Thoracic aorta (tissue), 2 donors: ENCODE results near the gene PRKN. TPM values are rescaled to one million over a fixed set of nuclear protein-coding genes. Genes with fewer than 3 reads are reported as not detected.

Source experiments
- ATAC-seq: fragments of 150-250 bp; one replicate; pipeline ENCODE4 v1.8.0; 2017; ENCODE audit warnings: low read depth; ENCODE audit not compliant: insufficient number of reproducible peaks, low FRiP score
- DNase-seq: peaks from one replicate; pipeline ENCODE4 v3.0.0-alpha.2; 2020; ENCODE audit warnings: low spot score
- H3K27ac ChIP-seq, 2 donors: fragments of 200-600 bp; sonication (generic); 1 replicate in 1 of 2; 2 replicates in 1 of 2; pipeline ENCODE4 v1.5.1; 2016; ENCODE audit warnings: mild to moderate bottlenecking in 2 of 2, moderate library complexity in 2 of 2
- H3K27me3 ChIP-seq: fragments of 200-600 bp; sonication (generic); replicated peaks from 2 replicates; pipeline ENCODE4 v1.6.0; 2016; ENCODE audit warnings: mild to moderate bottlenecking; ENCODE audit not compliant: insufficient read depth
- H3K36me3 ChIP-seq: fragments of 200-600 bp; sonication (generic); one replicate; pipeline ENCODE4 v1.5.1; 2016
- H3K4me1 ChIP-seq, 2 donors: fragments of 200-600 bp; sonication (generic); 1 replicate in 1 of 2; 2 replicates in 1 of 2; pipeline versions ENCODE4 v1.5.1 to v1.6.0; 2016; ENCODE audit warnings: low read depth in 2 of 2, mild to moderate bottlenecking in 1 of 2; ENCODE audit not compliant: control insufficient read depth in 1 of 2
- H3K4me3 ChIP-seq: fragments of 200-600 bp; sonication (generic); 2 replicates; pipeline ENCODE4 v1.5.1; 2016; ENCODE audit warnings: mild to moderate bottlenecking
- H3K9me3 ChIP-seq: fragments of 200-600 bp; sonication (generic); 2 replicates; pipeline ENCODE4 v1.5.1; 2016
- total RNA-seq, 2 donors: library from RNA; depleted of rRNA; stranded (reverse); fragments of >200 nt; gene quantifications; one replicate each; pipeline versions ENCODE4 v1.1.0 to v1.2.3, GENCODE V29; 2016
- TF ChIP-seq, protein P1 (sequence below): fragments of 200-600 bp; sonication (generic); IDR thresholded peaks from one replicate; pipeline ENCODE4 v1.5.1; 2019; ENCODE audit warnings: antibody characterized with exemption

The PRKN gene
- total RNA-seq, 2 donors from 2014 or later, result 10.4 to 23.8 TPM

DNA sequence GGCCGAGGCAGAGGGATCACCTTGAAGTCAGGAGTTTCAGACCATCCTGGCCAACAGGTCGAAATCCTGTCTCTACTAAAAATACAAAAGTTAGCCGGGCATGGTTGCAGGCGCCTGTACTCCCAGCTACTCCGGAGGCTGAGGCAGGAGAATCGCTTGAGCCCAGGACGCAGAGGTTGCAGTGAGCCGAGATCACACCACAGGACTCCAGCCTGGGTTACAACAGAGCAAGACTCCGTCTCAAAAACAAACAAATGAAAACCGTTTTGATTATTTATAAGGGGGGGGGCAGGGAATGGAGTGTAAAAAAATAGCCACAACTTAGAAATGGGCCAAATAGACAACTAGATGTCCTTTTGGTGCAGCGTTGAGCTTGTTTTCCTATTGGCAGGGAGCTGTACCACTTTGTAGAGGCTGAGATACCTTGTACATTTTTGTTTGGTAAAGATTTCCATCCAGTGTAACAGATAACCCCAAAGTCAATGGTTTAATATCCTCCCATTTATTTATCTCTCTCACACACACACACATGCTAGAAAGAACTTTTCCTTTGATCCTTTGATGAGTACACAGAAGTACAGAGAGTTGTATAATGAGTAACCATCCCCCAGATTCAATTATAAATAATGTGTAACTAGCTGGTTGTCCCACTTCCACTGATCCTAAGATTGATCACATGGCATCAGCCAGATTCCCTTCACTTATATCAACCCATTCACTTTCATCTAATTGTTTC, 477.5 kb downstream of the PRKN start:
- ATAC-seq, result no peak
- no peak for DNase-seq
- Histone ChIP-seq H3K27me3 (no peaks in the 10 kb centered on the region), H3K4me3 (no peak overlapping the region), H3K9me3 (no peaks in the 10 kb centered on the region), H3K4me1 (no peaks in the 10 kb centered on the region), H3K36me3 (no peaks in the 10 kb centered on the region), H3K27ac (no peak overlapping the region)
- TF ChIP-seq, protein P1, sequence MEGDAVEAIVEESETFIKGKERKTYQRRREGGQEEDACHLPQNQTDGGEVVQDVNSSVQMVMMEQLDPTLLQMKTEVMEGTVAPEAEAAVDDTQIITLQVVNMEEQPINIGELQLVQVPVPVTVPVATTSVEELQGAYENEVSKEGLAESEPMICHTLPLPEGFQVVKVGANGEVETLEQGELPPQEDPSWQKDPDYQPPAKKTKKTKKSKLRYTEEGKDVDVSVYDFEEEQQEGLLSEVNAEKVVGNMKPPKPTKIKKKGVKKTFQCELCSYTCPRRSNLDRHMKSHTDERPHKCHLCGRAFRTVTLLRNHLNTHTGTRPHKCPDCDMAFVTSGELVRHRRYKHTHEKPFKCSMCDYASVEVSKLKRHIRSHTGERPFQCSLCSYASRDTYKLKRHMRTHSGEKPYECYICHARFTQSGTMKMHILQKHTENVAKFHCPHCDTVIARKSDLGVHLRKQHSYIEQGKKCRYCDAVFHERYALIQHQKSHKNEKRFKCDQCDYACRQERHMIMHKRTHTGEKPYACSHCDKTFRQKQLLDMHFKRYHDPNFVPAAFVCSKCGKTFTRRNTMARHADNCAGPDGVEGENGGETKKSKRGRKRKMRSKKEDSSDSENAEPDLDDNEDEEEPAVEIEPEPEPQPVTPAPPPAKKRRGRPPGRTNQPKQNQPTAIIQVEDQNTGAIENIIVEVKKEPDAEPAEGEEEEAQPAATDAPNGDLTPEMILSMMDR, result no peak

DNA sequence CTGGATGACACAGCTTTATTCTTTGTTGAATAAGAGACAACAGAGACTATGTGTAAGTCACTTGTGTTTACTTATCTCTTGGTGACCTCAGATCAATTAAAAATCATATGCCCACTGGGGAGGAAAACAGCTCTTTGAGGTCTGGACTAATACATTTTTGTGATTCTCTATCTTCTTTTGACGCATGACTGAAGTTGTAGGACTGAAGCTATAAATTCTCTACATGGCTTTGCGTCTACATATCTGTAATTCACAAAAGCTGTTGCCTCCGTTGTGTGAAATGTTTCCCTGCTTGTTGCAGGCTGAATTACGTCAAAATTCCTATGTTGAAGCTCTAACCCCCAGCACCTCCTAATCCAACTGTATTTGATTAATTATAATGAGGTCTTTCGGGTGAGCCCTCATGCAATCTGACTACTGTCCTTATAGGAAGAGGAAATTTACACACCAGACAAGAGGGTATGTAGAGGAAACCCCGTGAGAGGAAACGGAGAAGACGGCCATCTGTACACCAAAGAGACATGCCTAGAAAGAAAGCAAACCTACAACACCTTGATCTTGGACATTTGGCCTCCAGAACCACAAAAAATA, 481.6 kb downstream of the PRKN start:
- no peak overlapping the region for H3K27ac ChIP-seq
- no peaks in the 10 kb centered on the region for H3K27me3 ChIP-seq
- no peaks in the 10 kb centered on the region for H3K4me1 ChIP-seq
- TF ChIP-seq, protein P1, result no peak
- ATAC-seq (no peak), DNase-seq (no peak)
- H3K9me3 ChIP-seq, result no peaks in the 10 kb centered on the region
- H3K36me3 ChIP-seq, result no peaks in the 10 kb centered on the region
- no peak overlapping the region for H3K4me3 ChIP-seq

DNA sequence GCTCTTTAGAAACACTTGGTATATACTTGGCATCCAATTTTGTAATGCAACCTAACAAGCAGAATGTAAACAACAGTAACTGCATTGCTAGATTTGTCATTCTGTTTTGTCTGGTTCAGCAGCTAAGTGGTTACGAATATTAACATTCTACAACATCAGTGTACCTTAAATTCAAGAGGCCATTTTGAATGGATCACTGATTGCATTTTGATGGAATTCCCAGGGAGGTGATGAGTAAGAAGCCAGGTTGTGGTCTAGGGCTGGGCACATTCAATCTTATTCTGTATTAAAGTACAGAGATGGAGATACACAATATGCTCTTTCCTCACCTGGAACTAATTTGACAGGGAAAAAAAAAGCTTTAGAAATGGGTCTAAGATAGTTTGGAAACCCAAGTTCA, 483.5 kb downstream of the PRKN start:
- Histone ChIP-seq H3K4me1 (no peaks in the 10 kb centered on the region), H3K4me3 (no peak overlapping the region), H3K27me3 (no peaks in the 10 kb centered on the region), H3K27ac (no peak overlapping the region), H3K36me3 (no peaks in the 10 kb centered on the region), H3K9me3 (no peaks in the 10 kb centered on the region)
- TF ChIP-seq, protein P1, result no peak
- DNase-seq (no peak), ATAC-seq (no peak)

DNA sequence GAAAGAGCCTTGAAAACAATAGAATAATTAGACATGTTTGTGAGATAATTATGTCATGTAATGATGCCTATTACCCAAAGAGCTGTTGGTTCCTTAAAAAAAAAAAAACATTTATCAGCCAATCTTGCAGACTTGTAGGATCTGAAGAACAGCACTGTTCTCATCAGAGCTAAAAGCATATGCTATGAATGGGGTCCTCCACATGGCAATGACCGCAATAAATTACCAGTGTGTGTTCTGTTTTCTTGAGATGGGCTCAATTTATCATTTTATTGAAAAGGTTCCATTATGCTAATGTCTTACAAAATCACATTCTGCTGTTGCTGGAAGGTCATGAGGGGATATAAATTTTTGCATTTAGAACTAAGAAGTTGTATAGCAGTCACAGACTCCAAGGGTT, 484.7 kb downstream of the PRKN start:
- no peak for ATAC-seq
- Histone ChIP-seq H3K27me3 (no peaks in the 10 kb centered on the region), H3K9me3 (no peaks in the 10 kb centered on the region), H3K27ac (no peak overlapping the region), H3K4me3 (no peak overlapping the region), H3K4me1 (no peaks in the 10 kb centered on the region), H3K36me3 (no peaks in the 10 kb centered on the region)
- TF ChIP-seq, protein P1, result no peak
- no peak for DNase-seq

- H3K4me1 ChIP-seq, result no peaks in the 10 kb centered on the region
- ATAC-seq (no peak), DNase-seq (no peak)
- H3K4me3 ChIP-seq, result no peak overlapping the region
- no peaks in the 10 kb centered on the region for H3K27me3 ChIP-seq
- H3K36me3 ChIP-seq, result no peaks in the 10 kb centered on the region
- no peaks in the 10 kb centered on the region for H3K9me3 ChIP-seq
- H3K27ac ChIP-seq, result no peak overlapping the region
- TF ChIP-seq, protein P1, result no peak
These were observed 488.2 kb downstream of the PRKN start for GRCh38 chr6:162239330-162239729.
